ENCODE measurements around the gene PDE6D.
A peak's percentile ranks its signal among the peaks of the same experiment; 100 is the strongest.

The PDE6D gene

GRCh38 chr2:231780909-231781797 is at the start of gene PDE6D:
Gene PDE6D (minus strand): TSS chr2:231781282. CDS start chr2:231781114, 168 bp downstream.
- Histone ChIP-seq H3K4me1 (ENCODE audit: insufficient read depth, low read length) (peaks cover 36% of the 10 kb centered on the region), H3K36me3 (ENCODE audit: insufficient read depth, low read length) (no peaks in the 10 kb centered on the region), H3K9me3 (ENCODE audit: low read length) (no peaks in the 10 kb centered on the region), H3K4me3 (ENCODE audit: low read depth in 1 of 2, low read length in 2 of 2) (peak within 1 kb of the TSS; percentile 34 to 82), H3K27ac (ENCODE audit: low read depth, low read length) (peak within 1 kb of the TSS; percentile 83), H3K27me3 (ENCODE audit: control insufficient read depth in 1 of 2, insufficient read depth in 2 of 2, low read length in 2 of 2) (no peaks in the 10 kb centered on the region), H3K9ac (ENCODE audit: low read length) (peak within 1 kb of the TSS; percentile 50)

DNA sequence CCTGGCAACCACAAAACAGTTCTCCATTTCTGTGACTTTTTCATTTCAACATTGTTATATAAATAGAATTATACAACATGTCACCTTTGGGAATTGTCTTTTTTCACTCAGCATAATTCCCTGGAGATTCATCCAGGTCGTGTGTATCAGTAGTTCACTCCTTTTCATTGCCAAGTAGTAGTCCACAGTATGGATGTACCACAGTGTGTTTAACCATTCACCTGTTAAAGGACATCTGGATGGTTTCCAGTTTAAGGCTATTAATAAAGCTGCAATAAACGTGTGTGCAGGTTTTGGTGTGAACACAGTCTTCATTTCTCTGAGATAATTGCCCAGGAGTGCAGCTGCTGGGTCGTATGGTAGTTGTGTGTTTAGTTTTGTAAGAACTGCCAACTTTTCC is 40.8 kb upstream of the PDE6D start:
- Histone ChIP-seq H3K9me3 (ENCODE audit: low read length) (no peaks in the 10 kb centered on the region), H3K36me3 (ENCODE audit: insufficient read depth, low read length) (no peaks in the 10 kb centered on the region), H3K9ac (ENCODE audit: low read length) (no peak overlapping the region), H3K27me3 (ENCODE audit: control insufficient read depth in 1 of 2, insufficient read depth in 2 of 2, low read length in 2 of 2) (peaks cover 0 to 4% of the 10 kb centered on the region in 2 donors), H3K4me1 (ENCODE audit: insufficient read depth, low read length) (no peaks in the 10 kb centered on the region), H3K27ac (ENCODE audit: low read depth, low read length) (no peak overlapping the region), H3K4me3 (ENCODE audit: low read depth in 1 of 2, low read length in 2 of 2) (no peak overlapping the region)

GRCh38 chr2:231820786-231821303 is 39.8 kb upstream of the PDE6D start:
- Histone ChIP-seq H3K27me3 (ENCODE audit: control insufficient read depth in 1 of 2, insufficient read depth in 2 of 2, low read length in 2 of 2) (peaks cover 0 to 4% of the 10 kb centered on the region in 2 donors), H3K36me3 (ENCODE audit: insufficient read depth, low read length) (peaks cover 5% of the 10 kb centered on the region), H3K9ac (ENCODE audit: low read length) (no peak overlapping the region), H3K27ac (ENCODE audit: low read depth, low read length) (no peak overlapping the region), H3K4me1 (ENCODE audit: insufficient read depth, low read length) (no peaks in the 10 kb centered on the region), H3K9me3 (ENCODE audit: low read length) (no peaks in the 10 kb centered on the region), H3K4me3 (ENCODE audit: low read depth in 1 of 2, low read length in 2 of 2) (no peak overlapping the region)

DNA sequence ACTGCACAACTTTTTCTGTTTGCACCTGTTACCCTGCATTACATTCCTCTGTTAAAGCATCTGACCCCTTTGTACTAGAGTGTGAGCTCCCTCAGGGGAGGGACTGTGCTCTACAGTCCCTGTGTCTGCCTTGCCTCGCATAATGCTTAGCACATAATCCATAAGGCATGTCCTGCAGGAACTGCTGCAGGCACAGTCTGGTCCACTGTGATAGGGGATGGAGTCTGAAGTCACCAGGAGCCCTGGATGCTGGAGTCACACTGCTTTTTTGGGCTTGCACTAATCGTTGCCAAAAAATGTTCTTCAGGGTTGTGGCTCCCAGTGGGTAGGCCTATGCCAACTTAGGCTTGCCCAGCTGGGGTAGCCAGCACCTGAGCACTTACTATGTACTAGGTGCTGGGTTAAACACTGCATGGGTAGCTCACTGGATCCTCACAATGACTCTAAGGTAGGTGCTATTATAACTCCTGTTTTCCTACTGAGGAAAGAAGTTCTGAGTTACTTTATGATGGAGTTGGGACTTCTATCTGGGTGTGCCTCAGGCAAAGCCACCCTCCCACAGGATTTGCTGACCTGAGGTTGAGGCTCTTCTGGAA is 38.5 kb upstream of the PDE6D start:
- H3K9ac ChIP-seq (ENCODE audit: low read length), result no peak overlapping the region
- peaks cover 0 to 4% of the 10 kb centered on the region in 2 donors for H3K27me3 ChIP-seq (ENCODE audit: control insufficient read depth in 1 of 2, insufficient read depth in 2 of 2, low read length in 2 of 2)
- H3K36me3 ChIP-seq (ENCODE audit: insufficient read depth, low read length), result peaks cover 5% of the 10 kb centered on the region
- no peak overlapping the region for H3K4me3 ChIP-seq (ENCODE audit: low read depth in 1 of 2, low read length in 2 of 2)
- no peak overlapping the region for H3K27ac ChIP-seq (ENCODE audit: low read depth, low read length)
- no peaks in the 10 kb centered on the region for H3K4me1 ChIP-seq (ENCODE audit: insufficient read depth, low read length)
- no peaks in the 10 kb centered on the region for H3K9me3 ChIP-seq (ENCODE audit: low read length)

- no peaks in the 10 kb centered on the region for H3K4me1 ChIP-seq (ENCODE audit: insufficient read depth, low read length)
- H3K4me3 ChIP-seq (ENCODE audit: low read depth in 1 of 2, low read length in 2 of 2), result no peak overlapping the region
- no peak overlapping the region for H3K9ac ChIP-seq (ENCODE audit: low read length)
- peaks cover 9% of the 10 kb centered on the region for H3K36me3 ChIP-seq (ENCODE audit: insufficient read depth, low read length)
- no peaks in the 10 kb centered on the region for H3K27me3 ChIP-seq (ENCODE audit: control insufficient read depth in 1 of 2, insufficient read depth in 2 of 2, low read length in 2 of 2)
- H3K27ac ChIP-seq (ENCODE audit: low read depth, low read length), result no peak overlapping the region
- no peaks in the 10 kb centered on the region for H3K9me3 ChIP-seq (ENCODE audit: low read length)
These were observed 35.4 kb upstream of the PDE6D start for GRCh38 chr2:231816327-231817026.

DNA sequence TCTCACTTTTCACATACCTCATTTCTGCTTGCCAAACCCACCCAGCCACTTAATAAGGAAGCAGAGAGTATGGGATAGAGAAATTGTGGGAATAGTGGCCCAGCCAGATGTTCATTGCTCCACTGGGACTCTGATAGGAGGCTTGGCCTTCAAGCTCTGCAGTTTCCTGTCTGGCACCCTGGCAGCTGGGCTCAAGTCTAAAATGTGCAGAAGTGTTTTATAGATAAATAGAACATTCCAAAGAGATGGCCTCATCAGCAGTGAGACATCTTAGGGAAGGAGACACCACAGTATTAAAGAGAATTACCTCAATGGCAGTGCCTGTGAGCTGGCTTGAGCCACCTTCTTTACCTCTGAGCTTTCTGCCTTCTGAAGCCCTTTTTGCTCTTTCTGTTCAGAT is 29.8 kb upstream of the PDE6D start:
- H3K36me3 ChIP-seq (ENCODE audit: insufficient read depth, low read length), result peaks cover 32% of the 10 kb centered on the region
- H3K4me3 ChIP-seq (ENCODE audit: low read depth in 1 of 2, low read length in 2 of 2), result no peak overlapping the region
- H3K4me1 ChIP-seq (ENCODE audit: insufficient read depth, low read length), result peaks cover 3% of the 10 kb centered on the region
- no peak overlapping the region for H3K27ac ChIP-seq (ENCODE audit: low read depth, low read length)
- H3K27me3 ChIP-seq (ENCODE audit: control insufficient read depth in 1 of 2, insufficient read depth in 2 of 2, low read length in 2 of 2), result no peaks in the 10 kb centered on the region
- no peak overlapping the region for H3K9ac ChIP-seq (ENCODE audit: low read length)
- H3K9me3 ChIP-seq (ENCODE audit: low read length), result no peaks in the 10 kb centered on the region

- no peak overlapping the region for H3K4me3 ChIP-seq (ENCODE audit: low read depth in 1 of 2, low read length in 2 of 2)
- H3K36me3 ChIP-seq (ENCODE audit: insufficient read depth, low read length), result peaks cover 43% of the 10 kb centered on the region
- no peak overlapping the region for H3K27ac ChIP-seq (ENCODE audit: low read depth, low read length)
- no peaks in the 10 kb centered on the region for H3K9me3 ChIP-seq (ENCODE audit: low read length)
- no peak overlapping the region for H3K9ac ChIP-seq (ENCODE audit: low read length)
- H3K27me3 ChIP-seq (ENCODE audit: control insufficient read depth in 1 of 2, insufficient read depth in 2 of 2, low read length in 2 of 2), result no peaks in the 10 kb centered on the region
- peaks cover 3% of the 10 kb centered on the region for H3K4me1 ChIP-seq (ENCODE audit: insufficient read depth, low read length)
These were observed 25.9 kb upstream of the PDE6D start for GRCh38 chr2:231807020-231807419.

- Histone ChIP-seq H3K9me3 (ENCODE audit: low read length) (no peaks in the 10 kb centered on the region), H3K4me3 (ENCODE audit: low read depth in 1 of 2, low read length in 2 of 2) (no peak overlapping the region), H3K27ac (ENCODE audit: low read depth, low read length) (no peak overlapping the region), H3K36me3 (ENCODE audit: insufficient read depth, low read length) (peaks cover 60% of the 10 kb centered on the region), H3K27me3 (ENCODE audit: control insufficient read depth in 1 of 2, insufficient read depth in 2 of 2, low read length in 2 of 2) (no peaks in the 10 kb centered on the region), H3K4me1 (ENCODE audit: insufficient read depth, low read length) (no peaks in the 10 kb centered on the region), H3K9ac (ENCODE audit: low read length) (no peak overlapping the region)
These were observed 22.5 kb upstream of the PDE6D start for GRCh38 chr2:231803501-231804138.

DNA sequence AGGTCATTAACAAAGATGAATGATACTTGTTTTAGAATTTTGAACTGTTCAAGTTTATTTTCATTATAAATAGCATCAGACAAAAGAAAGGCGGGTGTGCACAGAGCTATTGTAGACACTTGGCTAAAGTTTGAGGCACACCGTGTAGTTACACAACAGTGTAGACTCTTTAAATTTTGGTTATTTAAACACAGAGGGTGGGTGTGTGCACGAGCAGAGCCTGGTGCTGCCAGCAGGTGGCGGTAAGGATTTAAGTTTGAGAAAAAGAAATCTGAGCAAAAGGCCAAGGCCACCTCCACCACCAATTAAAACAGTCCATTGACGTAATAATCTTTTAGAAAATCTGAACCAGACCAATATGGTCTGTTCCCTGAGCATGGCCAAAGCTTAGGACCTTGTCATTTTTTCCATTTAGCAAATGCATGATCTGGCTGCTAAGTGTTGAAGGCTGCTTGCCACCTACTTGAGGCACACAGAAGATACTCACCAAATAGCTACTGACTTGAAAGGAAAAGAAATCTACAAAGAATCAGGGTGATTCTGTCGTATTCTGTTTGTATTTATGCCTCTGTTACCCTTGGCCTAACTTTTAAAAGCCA is 19.5 kb upstream of the PDE6D start:
- H3K36me3 ChIP-seq (ENCODE audit: insufficient read depth, low read length), result peaks cover 72% of the 10 kb centered on the region
- H3K27ac ChIP-seq (ENCODE audit: low read depth, low read length), result no peak overlapping the region
- no peak overlapping the region for H3K9ac ChIP-seq (ENCODE audit: low read length)
- H3K27me3 ChIP-seq (ENCODE audit: control insufficient read depth in 1 of 2, insufficient read depth in 2 of 2, low read length in 2 of 2), result no peaks in the 10 kb centered on the region
- H3K4me1 ChIP-seq (ENCODE audit: insufficient read depth, low read length), result peaks cover 2% of the 10 kb centered on the region
- no peak overlapping the region for H3K4me3 ChIP-seq (ENCODE audit: low read depth in 1 of 2, low read length in 2 of 2)
- no peaks in the 10 kb centered on the region for H3K9me3 ChIP-seq (ENCODE audit: low read length)

DNA sequence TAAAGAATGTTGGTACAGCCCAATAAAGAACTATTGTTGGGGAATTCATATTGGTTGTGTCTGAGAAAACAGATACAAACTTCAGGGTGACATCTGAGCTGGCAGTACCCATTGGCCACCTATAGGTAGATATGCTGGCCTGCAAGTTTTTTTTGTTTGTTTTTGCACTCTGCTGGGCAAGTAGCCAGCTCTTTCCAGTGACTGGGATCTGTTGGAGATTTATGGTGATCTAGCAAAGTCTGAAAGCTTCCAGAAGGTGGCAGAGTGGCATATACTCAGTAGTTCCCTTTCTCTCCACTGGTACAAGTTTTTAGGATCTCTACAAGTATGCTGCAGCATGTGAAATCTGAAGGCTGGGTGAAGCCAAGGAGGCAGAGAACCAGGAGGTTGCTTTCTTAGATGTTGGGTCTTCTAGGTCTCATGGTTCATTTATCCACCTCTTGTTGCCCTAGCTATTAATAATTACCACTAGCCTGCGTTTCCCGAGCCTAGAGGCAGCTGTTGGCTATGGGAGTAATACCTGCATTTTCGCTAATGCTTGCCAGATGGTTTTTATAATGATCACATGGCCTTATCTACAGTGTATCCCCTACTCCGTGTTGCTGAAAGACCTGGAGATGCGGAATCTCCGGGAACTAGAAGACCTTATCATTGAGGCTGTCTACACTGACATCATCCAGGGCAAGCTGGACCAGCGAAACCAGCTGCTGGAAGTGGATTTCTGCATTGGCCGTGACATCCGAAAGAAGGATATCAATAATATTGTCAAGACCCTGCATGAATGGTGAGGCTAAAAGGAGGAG is 14.6 kb upstream of the PDE6D start:
- Histone ChIP-seq H3K36me3 (ENCODE audit: insufficient read depth, low read length) (peaks cover 71% of the 10 kb centered on the region), H3K9ac (ENCODE audit: low read length) (no peak overlapping the region), H3K27ac (ENCODE audit: low read depth, low read length) (no peak overlapping the region), H3K4me1 (ENCODE audit: insufficient read depth, low read length) (peaks cover 4% of the 10 kb centered on the region), H3K9me3 (ENCODE audit: low read length) (no peaks in the 10 kb centered on the region), H3K27me3 (ENCODE audit: control insufficient read depth in 1 of 2, insufficient read depth in 2 of 2, low read length in 2 of 2) (no peaks in the 10 kb centered on the region), H3K4me3 (ENCODE audit: low read depth in 1 of 2, low read length in 2 of 2) (no peak overlapping the region)
